Measurements from ENCODE around the gene SEZ6L. TPM values are rescaled to one million over a fixed set of nuclear protein-coding genes. Genes with fewer than 3 reads are reported as not detected.

SEZ6L gene
- total RNA-seq: not detected in 2 replicates

GRCh38 chr22:26169315-26170111 lies at the start of gene SEZ6L:
Gene SEZ6L (plus strand): TSS chr22:26169462. CDS start chr22:26169670, 208 bp downstream.

GRCh38 chr22:26428515-26429457 lies 259.5 kb downstream of the SEZ6L start, which contains the start of gene ASPHD2:
Gene ASPHD2 (plus strand): TSS chr22:26429260. CDS start chr22:26433616, 4,356 bp downstream.

All from epithelial cell of umbilical artery (primary cell).